Vagina (tissue), 2 donors: Measurements from ENCODE around the gene CCR6. TPM values are rescaled to one million over a fixed set of nuclear protein-coding genes. Genes with fewer than 3 reads are reported as not detected.

Experiments used
- DNase-seq, 2 donors: peaks; one replicate each; pipeline ENCODE4 v3.0.0-alpha.2; 2017; ENCODE audit errors: extremely low spot score in 2 of 2
- H3K27ac ChIP-seq: fragments of 200-600 bp; sonication (generic); one replicate; pipeline ENCODE4 v1.5.1; 2019
- H3K27me3 ChIP-seq: fragments of 200-600 bp; sonication (generic); one replicate; pipeline ENCODE4 v1.5.1; 2019
- H3K36me3 ChIP-seq, 2 donors: fragments of 200-600 bp; sonication (generic); one replicate each; pipeline ENCODE4 v1.5.1; 2017 to 2019
- H3K4me1 ChIP-seq: fragments of 200-600 bp; sonication (generic); one replicate; pipeline ENCODE4 v1.5.1; 2019
- H3K4me3 ChIP-seq, 2 donors: fragments of 200-600 bp; sonication (generic); 1 replicate in 1 of 2; 2 replicates in 1 of 2; pipeline ENCODE4 v1.5.1; 2016 to 2019
- H3K9me3 ChIP-seq: fragments of 200-600 bp; sonication (generic); one replicate; pipeline ENCODE4 v1.5.1; 2019
- CTCF ChIP-seq, 3 experiments: fragments of 450-650 bp in 2 of 3; fragments of 200-600 bp in 1 of 3; sonication (generic) in 1 of 3; IDR thresholded peaks; one replicate each; pipeline ENCODE4 v1.5.1; 2017 to 2019; ENCODE audit warnings: antibody characterized with exemption in 3 of 3, mild to moderate bottlenecking in 2 of 3, moderate library complexity in 2 of 3
- POLR2A ChIP-seq, 2 donors: fragments of 450-650 bp; IDR thresholded peaks; one replicate each; pipeline ENCODE4 v1.6.1; 2017; ENCODE audit warnings: antibody characterized with exemption in 2 of 2, mild to moderate bottlenecking in 2 of 2, moderate library complexity in 2 of 2
- POLR2AphosphoS5 ChIP-seq, 2 donors: sonication (generic); formaldehyde crosslinking; IDR thresholded peaks; one replicate each; pipeline ENCODE4 v1.9.0; 2017; ENCODE audit warnings: antibody characterized with exemption in 2 of 2, mild to moderate bottlenecking in 2 of 2, low read depth in 1 of 2; ENCODE audit not compliant: insufficient read depth in 1 of 2
- intact Hi-C: fragments of 100-400 bp; cut with DNase I; formaldehyde crosslinking; loops from one replicate; pipeline ENCODE4 v1.15.1; 2023
- total RNA-seq: library from RNA; depleted of rRNA; stranded (reverse); fragments of >200 nt; gene quantifications from one replicate; pipeline ENCODE4 v1.2.3, GENCODE V29; 2016

The CCR6 gene
- total RNA-seq, 1 donor from 2014 or later = 1.2 TPM

GRCh38 chr6:167148997-167149396, 26.1 kb downstream of the CCR6 start:
- H3K4me3 ChIP-seq = no peak overlapping the region
- no peak for TF ChIP-seq CTCF (IDR thresholded peaks at IDR 0.05)
- TF ChIP-seq POLR2AphosphoS5 (IDR thresholded peaks at IDR 0.05; ENCODE audit: insufficient read depth in 1 of 2, low read depth in 1 of 2) = no peak
- TF ChIP-seq POLR2A (IDR thresholded peaks at IDR 0.05) = no peak
- H3K27ac ChIP-seq = no peak overlapping the region
- no peaks in the 10 kb centered on the region for H3K4me1 ChIP-seq
- no peak for DNase-seq
- no peaks in the 10 kb centered on the region for H3K27me3 ChIP-seq
- H3K36me3 ChIP-seq = no peaks in the 10 kb centered on the region
- no peaks in the 10 kb centered on the region for H3K9me3 ChIP-seq
- intact Hi-C loops = no loop called here

GRCh38 chr6:167150941-167151549, 28.1 kb downstream of the CCR6 start:
- intact Hi-C loops = no loop called here
- H3K4me3 ChIP-seq = no peak overlapping the region
- no peak for TF ChIP-seq CTCF (IDR thresholded peaks at IDR 0.05)
- TF ChIP-seq POLR2AphosphoS5 (IDR thresholded peaks at IDR 0.05; ENCODE audit: insufficient read depth in 1 of 2, low read depth in 1 of 2) = no peak
- TF ChIP-seq POLR2A (IDR thresholded peaks at IDR 0.05) = no peak

GRCh38 chr6:167151648-167152047, 28.8 kb downstream of the CCR6 start:
- Histone ChIP-seq H3K27ac (no peak overlapping the region), H3K9me3 (no peaks in the 10 kb centered on the region), H3K4me3 (no peak overlapping the region), H3K27me3 (no peaks in the 10 kb centered on the region), H3K36me3 (no peaks in the 10 kb centered on the region), H3K4me1 (no peaks in the 10 kb centered on the region)
- intact Hi-C loops = no loop called here
- no peak for DNase-seq
- TF ChIP-seq POLR2A (IDR thresholded peaks at IDR 0.05) = no peak
- TF ChIP-seq CTCF (IDR thresholded peaks at IDR 0.05) = no peak
- no peak for TF ChIP-seq POLR2AphosphoS5 (IDR thresholded peaks at IDR 0.05; ENCODE audit: insufficient read depth in 1 of 2, low read depth in 1 of 2)

More at GRCh38 chr6:167150941-167151549, 28.1 kb downstream of the CCR6 start:
- no peak overlapping the region for H3K27ac ChIP-seq
- no peaks in the 10 kb centered on the region for H3K36me3 ChIP-seq
- no peaks in the 10 kb centered on the region for H3K9me3 ChIP-seq
- no peak for DNase-seq
- H3K27me3 ChIP-seq = no peaks in the 10 kb centered on the region
- no peaks in the 10 kb centered on the region for H3K4me1 ChIP-seq

- Histone ChIP-seq H3K9me3 (no peaks in the 10 kb centered on the region), H3K36me3 (no peaks in the 10 kb centered on the region), H3K4me3 (no peak overlapping the region), H3K27ac (no peak overlapping the region), H3K27me3 (no peaks in the 10 kb centered on the region), H3K4me1 (no peaks in the 10 kb centered on the region)
- TF ChIP-seq CTCF (IDR thresholded peaks at IDR 0.05) (no peak), POLR2AphosphoS5 (IDR thresholded peaks at IDR 0.05; ENCODE audit: insufficient read depth in 1 of 2, low read depth in 1 of 2) (no peak)
- intact Hi-C loops = no loop called here
- DNase-seq = no peak
Measured at GRCh38 chr6:167152862-167153261, 30.0 kb downstream of the CCR6 start.

- no peaks in the 10 kb centered on the region for H3K27me3 ChIP-seq
- H3K4me3 ChIP-seq = no peak overlapping the region
- no peaks in the 10 kb centered on the region for H3K9me3 ChIP-seq
- DNase-seq = no peak
- intact Hi-C loops = no loop called here
- H3K27ac ChIP-seq = no peak overlapping the region
- no peak for TF ChIP-seq CTCF (IDR thresholded peaks at IDR 0.05)
- no peak for TF ChIP-seq POLR2A (IDR thresholded peaks at IDR 0.05)
- no peak for TF ChIP-seq POLR2AphosphoS5 (IDR thresholded peaks at IDR 0.05; ENCODE audit: insufficient read depth in 1 of 2, low read depth in 1 of 2)
- no peaks in the 10 kb centered on the region for H3K4me1 ChIP-seq
- no peaks in the 10 kb centered on the region for H3K36me3 ChIP-seq
Measured at GRCh38 chr6:167153521-167153959, 30.6 kb downstream of the CCR6 start.
